Panc1 (cell line): ENCODE results near the gene AOAH. TPM values are rescaled to one million over a fixed set of nuclear protein-coding genes. Genes with fewer than 3 reads are reported as not detected.

Experiments used
- ATAC-seq: fragments of 200-7000 bp; cut with Tn5 transposase; 2 replicates; pipeline ENCODE4 v1.9.1; 2020; ENCODE audit warnings: mild to moderate bottlenecking, moderate library complexity
- BruUV-seq: library from RNA; stranded (reverse); fragments of 400-500 nt; replicated peaks from 2 replicates; lab custom pipeline; 2021; lab: Mats Ljungman, UMichigan
- CTCF ChIA-PET: fragments of 300-600 bp; sonication (Branson Sonifier 250); formaldehyde crosslinking; loops from one replicate; lab custom pipeline; 2022; ENCODE audit warnings: antibody characterized with exemption; lab: Charles Lee
- POLR2A ChIA-PET: fragments of 300-600 bp; sonication (Branson Sonifier 250); formaldehyde crosslinking; loops from one replicate; lab custom pipeline; 2022; ENCODE audit warnings: antibody characterized with exemption; lab: Charles Lee
- DNase-seq: peaks from one replicate; pipeline ENCODE4 v3.0.0-alpha.2; 2010; ENCODE audit warnings: low read depth, low spot score
- H3K27ac ChIP-seq: 2 replicates; pipeline ENCODE4 v1.5.1; 2011; ENCODE audit warnings: mild to moderate bottlenecking, low read length, inconsistent platforms
- H3K27me3 ChIP-seq: fragments of 200-500 bp; sonication (Bioruptor generic); 2 replicates; pipeline ENCODE4 v1.6.0; 2014; ENCODE audit warnings: low read length, inconsistent platforms; ENCODE audit not compliant: control insufficient read depth, insufficient read depth
- H3K36me3 ChIP-seq: fragments of 200-500 bp; sonication (Bioruptor generic); 2 replicates; pipeline ENCODE4 v1.5.1; 2014; ENCODE audit warnings: inconsistent platforms, mild to moderate bottlenecking, low read length, moderate library complexity; ENCODE audit not compliant: control insufficient read depth, insufficient read depth
- H3K4me1 ChIP-seq: 2 replicates; pipeline ENCODE4 v1.5.1; 2011; ENCODE audit warnings: inconsistent platforms, mild to moderate bottlenecking, low read length, moderate library complexity; ENCODE audit not compliant: control insufficient read depth, insufficient read depth
- H3K4me3 ChIP-seq, 2 experiments: 2 replicates each; pipeline ENCODE4 v1.5.1; 2011 to 2012; ENCODE audit warnings: low read depth in 2 of 2, low read length in 2 of 2, mild to moderate bottlenecking in 2 of 2, inconsistent platforms in 1 of 2, moderate library complexity in 1 of 2
- H3K9me3 ChIP-seq: fragments of 200-500 bp; sonication (Bioruptor generic); 2 replicates; pipeline ENCODE4 v1.5.1; 2014; ENCODE audit warnings: low read depth, mild to moderate bottlenecking, inconsistent platforms, low read length, moderate library complexity; ENCODE audit not compliant: control insufficient read depth, insufficient read depth
- POLR2AphosphoS5 ChIP-seq: IDR thresholded peaks from 2 replicates; pipeline ENCODE4 v1.6.1; 2012; ENCODE audit warnings: mild to moderate bottlenecking, low read depth, low read length, moderate library complexity
- SIN3A ChIP-seq: IDR thresholded peaks from 2 replicates; pipeline ENCODE4 v1.6.1; 2012; ENCODE audit warnings: low read depth, mild to moderate bottlenecking, low read length, moderate library complexity, borderline replicate concordance; ENCODE audit not compliant: insufficient read depth
- TCF7L2 ChIP-seq: IDR thresholded peaks from 2 replicates; pipeline ENCODE4 v1.6.1; 2011; ENCODE audit warnings: mild to moderate bottlenecking, low read depth, low read length, inconsistent platforms
- in situ Hi-C: cut with HindIII; loops from 2 replicates; pipeline ENCODE4 v1.10.0; 2016; ENCODE audit warnings: low sequenced_read_pairs, low pct_unique_long_range_greater_than_20kb
- intact Hi-C: fragments of 100-400 bp; cut with micrococcal nuclease; formaldehyde crosslinking; loops from one replicate; pipeline ENCODE4 v1.10.0; 2022; ENCODE audit not compliant: unreplicated experiment
- total RNA-seq: library from RNA; stranded (reverse); gene quantifications from one replicate; pipeline ENCODE4 v1.2.1, GENCODE V29; 2021; ENCODE audit not compliant: unreplicated experiment
- TF ChIP-seq, protein P1 (sequence below): fragments of 450-650 bp; IDR thresholded peaks from 2 replicates; pipeline ENCODE4 v1.5.1; 2017; ENCODE audit warnings: mild to moderate bottlenecking
- TF ChIP-seq, protein P2 (sequence below), 2 experiments: IDR thresholded peaks; 2 replicates each; pipeline ENCODE4 v1.6.1; 2011 to 2012; ENCODE audit warnings: low read depth in 2 of 2, control low read depth in 1 of 2, low read length in 1 of 2, mild to moderate bottlenecking in 1 of 2, moderate library complexity in 1 of 2; ENCODE audit not compliant: insufficient read depth in 1 of 2

The AOAH gene
- total RNA-seq, 1 experiment from 2014 or later = 0.31 TPM

DNA sequence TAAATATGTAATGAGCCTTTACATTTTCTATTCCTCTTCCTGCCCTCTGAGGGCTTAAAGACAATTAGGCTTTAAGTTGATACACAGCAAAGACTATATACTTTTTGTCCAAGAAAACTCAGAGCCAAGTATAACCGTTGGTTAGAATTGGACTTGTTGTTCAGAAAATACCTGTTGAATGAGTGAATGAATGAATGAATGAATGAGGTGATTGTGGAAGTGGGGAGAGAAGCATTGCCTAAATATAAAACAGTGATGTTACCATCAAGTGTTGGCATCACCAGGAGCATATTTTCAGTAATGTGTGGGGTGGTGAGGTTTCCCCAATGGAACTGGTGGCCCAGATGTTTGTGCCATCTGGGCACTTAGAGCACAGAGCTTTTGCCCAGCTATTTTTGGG lies 106.9 kb downstream of the AOAH start:
- Histone ChIP-seq H3K27me3 (no peaks in the 10 kb centered on the region), H3K36me3 (no peaks in the 10 kb centered on the region), H3K4me1 (no peaks in the 10 kb centered on the region), H3K27ac (no peak overlapping the region), H3K9me3 (no peaks in the 10 kb centered on the region), H3K4me3 (no peak overlapping the region)
- ChIA-PET CTCF (no interaction called here), POLR2A (no interaction called here)
- intact Hi-C loops (no loop called here), in situ Hi-C loops (no loop called here)
- BruUV-seq = no TSS peak
- no peak for DNase-seq
- ATAC-seq = no peak
- TF ChIP-seq TCF7L2 = no peak
- no peak for TF ChIP-seq POLR2AphosphoS5
- TF ChIP-seq, protein P1, sequence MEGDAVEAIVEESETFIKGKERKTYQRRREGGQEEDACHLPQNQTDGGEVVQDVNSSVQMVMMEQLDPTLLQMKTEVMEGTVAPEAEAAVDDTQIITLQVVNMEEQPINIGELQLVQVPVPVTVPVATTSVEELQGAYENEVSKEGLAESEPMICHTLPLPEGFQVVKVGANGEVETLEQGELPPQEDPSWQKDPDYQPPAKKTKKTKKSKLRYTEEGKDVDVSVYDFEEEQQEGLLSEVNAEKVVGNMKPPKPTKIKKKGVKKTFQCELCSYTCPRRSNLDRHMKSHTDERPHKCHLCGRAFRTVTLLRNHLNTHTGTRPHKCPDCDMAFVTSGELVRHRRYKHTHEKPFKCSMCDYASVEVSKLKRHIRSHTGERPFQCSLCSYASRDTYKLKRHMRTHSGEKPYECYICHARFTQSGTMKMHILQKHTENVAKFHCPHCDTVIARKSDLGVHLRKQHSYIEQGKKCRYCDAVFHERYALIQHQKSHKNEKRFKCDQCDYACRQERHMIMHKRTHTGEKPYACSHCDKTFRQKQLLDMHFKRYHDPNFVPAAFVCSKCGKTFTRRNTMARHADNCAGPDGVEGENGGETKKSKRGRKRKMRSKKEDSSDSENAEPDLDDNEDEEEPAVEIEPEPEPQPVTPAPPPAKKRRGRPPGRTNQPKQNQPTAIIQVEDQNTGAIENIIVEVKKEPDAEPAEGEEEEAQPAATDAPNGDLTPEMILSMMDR = no peak
- no peak for TF ChIP-seq SIN3A

DNA sequence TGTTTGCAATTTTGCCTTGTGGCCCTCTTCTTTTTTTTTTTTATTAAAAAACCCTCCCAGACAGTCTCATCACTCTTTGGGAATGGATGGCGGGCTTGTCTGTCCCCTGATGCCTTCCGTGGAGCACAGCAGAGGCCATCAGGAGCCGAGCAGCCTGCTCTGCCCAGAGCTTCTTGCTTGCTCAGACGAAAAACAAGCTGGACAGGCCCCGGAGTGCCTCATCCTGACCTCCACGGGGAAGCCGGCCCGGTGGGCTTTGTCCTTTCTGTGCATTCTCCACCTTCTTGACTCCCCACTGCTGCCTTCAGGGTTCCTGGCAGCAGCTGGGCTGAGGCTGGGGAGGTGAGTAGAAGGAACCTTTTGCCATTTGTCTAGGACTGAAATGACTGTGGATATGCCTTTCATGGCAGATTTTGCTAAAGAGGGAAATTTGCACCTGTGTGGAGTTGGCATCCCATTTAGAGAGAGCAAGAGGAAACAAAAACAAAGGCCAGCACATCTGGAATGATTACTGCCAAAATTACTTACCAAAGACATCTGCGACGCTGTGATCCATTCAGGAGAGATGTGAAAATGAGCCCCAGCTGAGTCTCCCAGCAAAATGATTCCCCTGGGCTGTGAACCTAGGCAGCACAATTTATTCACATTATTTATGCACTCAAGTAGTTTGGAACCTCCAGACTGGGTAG lies 108.3 kb downstream of the AOAH start:
- POLR2A ChIA-PET = no interaction called here
- no TSS peak for BruUV-seq
- H3K36me3 ChIP-seq = no peaks in the 10 kb centered on the region

More for the DNA sequence above, 108.3 kb downstream of the AOAH start:
- CTCF ChIA-PET = interaction anchor here (0.7 kb wide), 1 partner anchor 1235 kb away, joined by 3 read pairs; no protein-coding TSS in a partner anchor
- H3K27me3 ChIP-seq = no peaks in the 10 kb centered on the region
- no peak overlapping the region for H3K27ac ChIP-seq
- H3K9me3 ChIP-seq = no peaks in the 10 kb centered on the region
- H3K4me1 ChIP-seq = no peaks in the 10 kb centered on the region
- DNase-seq (no peak), ATAC-seq (no peak)
- intact Hi-C loops = no loop called here
- TF ChIP-seq, protein P2, sequence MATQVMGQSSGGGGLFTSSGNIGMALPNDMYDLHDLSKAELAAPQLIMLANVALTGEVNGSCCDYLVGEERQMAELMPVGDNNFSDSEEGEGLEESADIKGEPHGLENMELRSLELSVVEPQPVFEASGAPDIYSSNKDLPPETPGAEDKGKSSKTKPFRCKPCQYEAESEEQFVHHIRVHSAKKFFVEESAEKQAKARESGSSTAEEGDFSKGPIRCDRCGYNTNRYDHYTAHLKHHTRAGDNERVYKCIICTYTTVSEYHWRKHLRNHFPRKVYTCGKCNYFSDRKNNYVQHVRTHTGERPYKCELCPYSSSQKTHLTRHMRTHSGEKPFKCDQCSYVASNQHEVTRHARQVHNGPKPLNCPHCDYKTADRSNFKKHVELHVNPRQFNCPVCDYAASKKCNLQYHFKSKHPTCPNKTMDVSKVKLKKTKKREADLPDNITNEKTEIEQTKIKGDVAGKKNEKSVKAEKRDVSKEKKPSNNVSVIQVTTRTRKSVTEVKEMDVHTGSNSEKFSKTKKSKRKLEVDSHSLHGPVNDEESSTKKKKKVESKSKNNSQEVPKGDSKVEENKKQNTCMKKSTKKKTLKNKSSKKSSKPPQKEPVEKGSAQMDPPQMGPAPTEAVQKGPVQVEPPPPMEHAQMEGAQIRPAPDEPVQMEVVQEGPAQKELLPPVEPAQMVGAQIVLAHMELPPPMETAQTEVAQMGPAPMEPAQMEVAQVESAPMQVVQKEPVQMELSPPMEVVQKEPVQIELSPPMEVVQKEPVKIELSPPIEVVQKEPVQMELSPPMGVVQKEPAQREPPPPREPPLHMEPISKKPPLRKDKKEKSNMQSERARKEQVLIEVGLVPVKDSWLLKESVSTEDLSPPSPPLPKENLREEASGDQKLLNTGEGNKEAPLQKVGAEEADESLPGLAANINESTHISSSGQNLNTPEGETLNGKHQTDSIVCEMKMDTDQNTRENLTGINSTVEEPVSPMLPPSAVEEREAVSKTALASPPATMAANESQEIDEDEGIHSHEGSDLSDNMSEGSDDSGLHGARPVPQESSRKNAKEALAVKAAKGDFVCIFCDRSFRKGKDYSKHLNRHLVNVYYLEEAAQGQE (IDR thresholded peaks at IDR 0.05; ENCODE audit: insufficient read depth in 1 of 2, low read depth in 2 of 2, low read length in 1 of 2) = no peak
- no peak for TF ChIP-seq TCF7L2
- no peak for TF ChIP-seq SIN3A
- TF ChIP-seq POLR2AphosphoS5 = no peak
- TF ChIP-seq, protein P1 = no peak
- in situ Hi-C loops = no loop called here
- H3K4me3 ChIP-seq = no peak overlapping the region
